ENCODE results near the gene FRZB. TPM values are rescaled to one million over a fixed set of nuclear protein-coding genes. Genes with fewer than 3 reads are reported as not detected.

Gene FRZB
- total and polyA plus RNA-seq, 9 of the 15 experiments (the other 6 are each of a cell fraction or from before 2014, with no cell fraction given) = 0.01 to 0.05 (median 0.03) TPM; not detected in 6

GRCh38 chr2:182907081-182907830 lies 40.8 kb upstream of the FRZB start (continued):
- peak in 1 of 2 experiments; percentile 30 for TF ChIP-seq E2F6 (IDR thresholded peaks at IDR 0.05; ENCODE audit: borderline replicate concordance in 1 of 2, extremely low read depth in 1 of 2, insufficient read depth in 1 of 2, insufficient read length in 1 of 2, low read depth in 1 of 2, low read length in 1 of 2, poor library complexity in 1 of 2, severe bottlenecking in 1 of 2)
- TF ChIP-seq EHMT2 (IDR thresholded peaks at IDR 0.05) = 0 out of 2 replicates have a peak, but pooled peaks have one; percentile 32

GRCh38 chr2:182906454-182906853 lies 40.0 kb upstream of the FRZB start:
- Histone ChIP-seq H3K9ac (ENCODE audit: insufficient read depth in 1 of 2, low read depth in 2 of 2, low read length in 2 of 2) (no peak overlapping the region), H3K36me3 (ENCODE audit: control insufficient read depth, insufficient read depth, low read length) (peaks cover 13% of the 10 kb centered on the region; the same call in 2 of the 3 replicates), H4K20me1 (replicated peaks; ENCODE audit: control insufficient read depth, insufficient read depth, low read length) (no peaks in the 10 kb centered on the region), H3K79me2 (ENCODE audit: control insufficient read depth, insufficient read depth, low read length) (no peaks in the 10 kb centered on the region), H3K4me2 (ENCODE audit: insufficient read depth, low read length) (no peak overlapping the region), H3K27me3 (ENCODE audit: control insufficient read depth in 2 of 2, insufficient read depth in 2 of 2, low read length in 2 of 2) (no peaks in the 10 kb centered on the region), H3K27ac (ENCODE audit: extremely low read depth, low read depth, low read length) (no peak overlapping the region; the same call in 2 of the 3 replicates), H3K4me3 (no peak overlapping the region), H3K9me3 (replicated peaks; ENCODE audit: control insufficient read depth, insufficient read depth, low read depth, low read length) (no peaks in the 10 kb centered on the region), H2AFZ (ENCODE audit: low read depth, low read length) (no peak overlapping the region), H3K9me1 (ENCODE audit: control insufficient read depth, insufficient read depth, low read length) (no peaks in the 10 kb centered on the region), H3K4me1 (replicated peaks in 1 of 2; ENCODE audit: control insufficient read depth in 2 of 2, insufficient read depth in 2 of 2, low read length in 2 of 2) (no peaks in the 10 kb centered on the region; a peak in 2 of 5 replicates)
- BruUV-seq (replicated peaks) = no TSS peak
- DNase-seq (ENCODE audit: extremely low read depth in 1 of 4, low spot score in 3 of 4) (no peak), FAIRE-seq (no peak), ATAC-seq (no peak)
- CTCF ChIA-PET (ENCODE audit: low intra/inter-chr PET ratio) = no interaction called here
- POLR2A ChIA-PET = interaction anchor here (0.7 kb wide), 1 partner anchor 11 kb away, joined by 3 read pairs; no protein-coding TSS in a partner anchor
- in situ Hi-C loops (cut with MboI) (no loop called here), intact Hi-C loops (cut with micrococcal nuclease) (no loop called here)
- no peak for TF ChIP-seq SREBF2 (CRISPR knock-in tag; IDR thresholded peaks at IDR 0.05)
- no peak for TF ChIP-seq ETV1 (tag; conservative IDR thresholded peaks at IDR 0.05; ENCODE audit: low read depth)
- TF ChIP-seq ZNF212 (CRISPR knock-in tag; IDR thresholded peaks at IDR 0.05) = no peak
- TF ChIP-seq DDX20 (tag; IDR thresholded peaks at IDR 0.05; ENCODE audit: low read depth) = no peak
- TF ChIP-seq CREM (IDR thresholded peaks at IDR 0.05; ENCODE audit: low read depth) = no peak
- TF ChIP-seq JUN (IDR thresholded peaks at IDR 0.05; ENCODE audit: borderline replicate concordance, low read depth, low read length) = no peak
- no peak for TF ChIP-seq JUN (CRISPR knock-in tag; IDR thresholded peaks at IDR 0.05; ENCODE audit: borderline replicate concordance)
- no peak for TF ChIP-seq U2AF2 (optimal IDR thresholded peaks at IDR 0.05; ENCODE audit: low read depth, low read length)
- TF ChIP-seq STAT6 (CRISPR knock-in tag; IDR thresholded peaks at IDR 0.05) = no peak

Measured in K562 (cell line).